HG02798 (cell line): ENCODE results near the gene CFAP210.
"Not testable (repeated sequence)": the region's sequence is repeated elsewhere in the genome, so short reads cannot be mapped to it uniquely, and the experiment has no call there.

Source experiments
- ATAC-seq: cut with Tn5 transposase; IDR thresholded peaks from one replicate; pipeline ENCODE4 v1.9.1; 2021; ENCODE audit warnings: mild to moderate bottlenecking; ENCODE audit not compliant: unreplicated experiment, poor library complexity

Gene CFAP210

DNA sequence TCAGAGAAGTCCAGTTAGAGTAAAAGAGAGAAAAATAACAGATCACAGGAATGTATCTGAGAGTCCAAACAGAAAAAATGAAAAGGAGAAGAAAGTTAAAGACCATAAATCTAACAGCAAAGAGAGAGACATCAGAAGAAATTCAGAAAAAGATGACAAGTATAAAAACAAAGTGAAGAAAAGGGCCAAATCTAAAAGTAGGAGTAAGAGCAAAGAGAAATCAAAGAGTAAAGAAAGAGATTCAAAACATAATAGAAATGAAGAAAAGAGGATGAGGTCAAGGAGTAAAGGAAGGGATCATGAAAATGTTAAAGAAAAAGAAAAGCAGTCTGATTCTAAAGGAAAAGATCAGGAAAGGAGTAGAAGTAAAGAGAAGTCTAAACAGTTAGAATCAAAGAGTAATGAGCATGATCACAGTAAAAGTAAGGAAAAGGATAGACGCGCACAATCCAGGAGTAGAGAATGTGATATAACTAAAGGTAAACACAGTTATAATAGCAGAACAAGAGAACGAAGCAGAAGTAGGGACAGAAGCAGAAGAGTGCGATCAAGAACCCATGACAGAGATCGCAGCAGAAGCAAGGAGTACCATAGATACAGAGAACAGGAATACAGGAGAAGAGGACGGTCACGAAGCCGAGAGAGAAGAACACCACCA, 57.6 kb downstream of the CFAP210 start:
- no peak for ATAC-seq

DNA sequence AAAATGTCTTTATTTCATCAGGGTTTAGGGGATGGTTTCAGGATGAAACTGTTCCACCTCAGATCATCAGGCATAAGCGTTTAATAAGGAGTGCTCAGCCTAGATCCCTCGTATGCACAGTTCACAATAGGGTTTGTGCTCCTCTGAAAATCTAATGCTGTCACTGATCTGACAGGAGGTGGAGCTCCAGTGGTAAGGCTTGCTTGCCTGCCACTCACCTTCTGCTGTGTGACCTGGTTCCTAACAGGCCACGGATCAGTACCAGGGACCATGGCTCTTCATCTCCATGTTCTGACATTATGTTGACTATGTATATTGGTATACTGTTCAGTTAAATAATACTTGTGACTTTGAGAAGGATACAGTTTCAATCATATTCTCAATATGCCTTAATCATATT, 68.4 kb downstream of the CFAP210 start:
- ATAC-seq: no peak

DNA sequence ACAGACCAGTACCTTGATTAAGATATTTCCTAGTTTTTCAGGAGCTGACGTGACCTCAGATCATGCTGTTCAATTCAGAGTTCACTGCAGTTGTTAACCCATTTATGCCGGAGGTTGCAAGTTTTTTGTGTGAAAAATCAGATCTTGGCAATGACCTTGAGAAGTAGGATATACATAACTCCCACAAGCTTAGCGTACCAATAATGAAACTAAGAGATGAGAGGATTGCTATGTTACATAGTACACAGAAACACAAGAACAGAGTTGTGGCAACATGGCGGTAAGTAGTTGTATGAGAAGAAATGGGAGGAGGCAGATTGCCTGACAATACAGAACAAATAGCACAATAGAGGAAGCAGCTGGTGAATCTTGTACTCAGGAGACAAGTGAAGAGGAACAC, 71.0 kb downstream of the CFAP210 start:
- no peak for ATAC-seq

DNA sequence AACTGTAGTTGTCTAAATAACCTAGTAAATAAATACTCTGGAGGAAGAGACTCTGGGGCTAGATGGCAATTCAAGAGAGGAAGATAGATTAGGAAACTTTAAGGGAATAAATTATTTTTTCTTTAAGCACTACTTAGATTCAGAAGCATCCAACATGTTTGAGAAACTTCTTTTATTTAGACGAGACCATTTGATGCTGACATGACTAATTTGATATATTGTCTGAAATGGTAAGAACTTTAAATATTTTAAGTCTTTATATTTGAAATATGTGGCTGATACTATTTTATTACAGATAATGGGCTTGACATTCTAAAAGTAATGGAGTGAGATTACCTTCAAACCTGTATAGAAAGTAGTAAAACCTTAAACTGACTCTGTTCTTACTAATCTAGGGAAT, 73.7 kb downstream of the CFAP210 start:
- ATAC-seq: no peak

DNA sequence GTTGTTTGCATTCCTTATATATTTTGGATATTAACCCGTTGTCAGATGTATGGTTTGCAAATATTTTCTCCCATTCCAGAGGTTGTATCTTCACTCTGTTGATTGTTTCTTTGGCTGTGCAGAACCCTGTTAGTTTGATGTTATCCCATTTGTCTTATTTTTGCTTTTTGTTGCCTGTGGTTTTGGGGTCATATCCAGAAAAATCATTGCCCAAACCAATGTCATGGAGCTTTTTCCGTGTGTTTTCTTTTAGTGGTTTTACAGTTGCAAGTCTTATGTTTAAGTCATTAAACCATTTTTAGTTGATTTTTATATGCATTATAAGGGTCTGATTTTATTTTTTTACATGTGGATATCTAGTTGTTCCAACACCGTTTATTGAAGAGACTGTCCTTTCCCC, 74.3 kb downstream of the CFAP210 start:
- no peak for ATAC-seq

DNA sequence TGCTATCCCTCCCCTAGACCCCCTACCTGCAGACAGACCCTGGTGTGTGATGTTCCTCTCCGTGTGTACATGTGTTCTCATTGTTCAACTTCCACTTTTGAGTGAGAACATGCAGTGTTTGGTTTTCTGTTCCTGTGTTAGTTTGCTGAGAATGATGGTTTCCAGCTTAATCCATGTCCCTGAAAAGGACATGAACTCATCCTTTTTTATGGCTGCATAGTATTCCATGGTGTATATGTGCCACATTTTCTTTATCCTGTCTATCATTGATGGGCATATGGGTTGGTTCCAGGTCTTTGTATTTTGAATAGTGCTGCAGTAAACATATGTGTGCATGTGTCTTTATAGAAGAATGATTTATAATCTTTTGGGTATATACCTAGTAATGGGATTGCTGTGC, 78.2 kb downstream of the CFAP210 start:
- ATAC-seq: not testable (repeated sequence)

DNA sequence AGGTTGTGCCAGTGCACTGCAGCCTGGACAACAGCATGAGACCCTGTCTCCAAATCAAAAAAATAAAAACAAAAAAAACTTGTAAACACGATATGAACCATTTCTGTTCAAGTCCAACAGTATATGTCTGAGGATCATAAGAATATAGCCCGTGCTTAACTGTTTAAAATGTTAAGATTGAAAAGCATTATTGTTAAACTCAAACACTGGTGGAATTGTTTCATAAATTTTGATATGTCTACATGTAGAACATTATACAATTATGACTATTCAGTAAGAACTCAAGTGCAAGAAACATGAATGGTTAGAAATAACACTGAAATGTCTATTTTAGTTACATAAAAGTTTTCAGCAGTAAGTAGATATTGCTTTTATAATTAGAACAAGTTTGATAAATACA, 80.3 kb downstream of the CFAP210 start:
- ATAC-seq: no peak

DNA sequence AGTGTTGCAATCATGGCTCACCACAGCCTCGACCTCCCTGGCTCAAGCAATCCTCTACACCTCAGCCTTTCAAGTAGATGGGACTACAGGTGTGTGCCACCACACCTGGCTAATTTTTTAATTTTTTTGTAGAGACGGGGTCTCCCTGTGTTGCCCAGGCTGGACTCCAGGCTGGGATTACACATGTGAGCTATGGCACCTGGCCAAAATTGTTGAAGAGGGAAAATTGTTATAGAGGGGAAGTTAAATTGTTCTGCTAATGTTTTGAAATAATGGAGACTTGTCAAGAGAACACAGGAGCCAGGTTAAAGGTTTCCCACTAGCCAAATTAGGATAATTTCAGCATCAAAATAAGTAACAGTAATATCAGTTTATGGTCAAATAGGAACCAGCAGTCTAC, 84.9 kb downstream of the CFAP210 start:
- ATAC-seq: no peak

DNA sequence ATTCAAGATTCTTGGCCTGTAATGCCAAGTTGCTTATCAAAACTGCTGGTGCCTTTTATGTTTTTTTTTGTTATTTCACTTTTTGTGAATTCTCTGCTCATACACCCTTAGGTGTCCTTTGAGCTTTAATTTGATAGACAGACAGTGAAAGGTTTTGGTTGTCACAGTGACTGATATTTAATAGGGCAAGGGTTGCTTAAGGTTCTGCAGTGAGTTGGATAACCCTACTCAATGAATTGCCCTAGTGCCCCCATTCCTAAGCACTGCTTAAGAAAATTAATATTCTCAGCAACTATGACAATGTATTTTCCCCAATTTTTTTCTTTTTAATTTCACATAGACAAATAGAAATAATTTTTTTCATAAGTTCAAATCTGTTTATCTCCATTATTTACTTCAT, 94.6 kb downstream of the CFAP210 start:
- ATAC-seq: no peak

DNA sequence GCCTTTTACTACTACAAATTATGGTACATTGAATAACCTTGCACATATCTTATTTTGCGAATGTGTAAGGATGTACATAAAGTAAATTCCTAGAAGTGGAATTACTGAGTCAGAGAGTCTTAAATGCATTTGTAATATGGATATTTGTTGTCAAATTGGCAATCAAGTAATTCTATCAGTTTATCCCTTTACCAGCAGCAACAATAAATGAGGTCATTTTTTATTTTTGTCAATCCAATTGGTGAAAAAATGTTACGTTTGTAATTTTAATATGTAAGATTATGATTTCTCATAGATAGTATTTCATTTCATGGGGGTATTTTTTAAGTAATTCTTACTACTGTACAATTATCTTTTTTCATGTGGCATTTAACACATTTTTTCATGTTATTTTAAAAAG, 95.2 kb downstream of the CFAP210 start:
- ATAC-seq: no peak

DNA sequence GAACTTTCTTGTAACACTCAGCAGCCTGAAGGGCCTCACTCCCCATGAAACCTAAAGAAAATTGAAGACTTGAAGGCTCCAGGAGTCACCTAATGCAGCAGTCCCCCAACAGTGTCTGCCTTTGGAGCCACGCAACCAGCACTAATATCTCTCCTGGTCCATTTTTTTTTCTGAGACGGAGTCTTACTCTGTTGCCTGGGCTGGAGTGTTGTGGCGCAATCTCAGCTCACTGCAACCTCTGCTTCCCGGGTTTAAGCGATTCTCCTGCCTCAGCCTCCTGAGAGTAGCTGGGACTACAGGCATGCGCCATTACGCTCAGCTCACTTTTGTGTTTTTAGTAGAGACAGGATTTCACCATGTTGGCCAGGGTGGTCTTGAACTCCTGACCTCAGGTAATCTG, 97.7 kb downstream of the CFAP210 start:
- ATAC-seq: not testable (repeated sequence)
